T47D (cell line): ENCODE results near the gene HAGH.

Experiments used
- DNase-seq, 2 experiments: peaks; one replicate each; pipeline versions ENCODE4 v3.0.0 to v3.0.0-alpha.2; 2011 to 2012; ENCODE audit warnings: low read depth in 1 of 2, low spot score in 1 of 2
- JUND ChIP-seq: IDR thresholded peaks from 2 replicates; pipeline ENCODE4 v1.6.1; 2012; ENCODE audit warnings: low read depth
- in situ Hi-C: cut with HindIII; loops from 2 replicates; pipeline ENCODE4 v1.10.0; 2016; ENCODE audit warnings: low sequenced_read_pairs, low pct_unique_long_range_greater_than_20kb

The HAGH gene

GRCh38 chr16:1825864-1826690, 548 bp downstream of the HAGH start:
- in situ Hi-C loops: no loop called here
- TF ChIP-seq JUND: no peak
- DNase-seq: peak in 1 of 2 experiments; percentile 57

DNA sequence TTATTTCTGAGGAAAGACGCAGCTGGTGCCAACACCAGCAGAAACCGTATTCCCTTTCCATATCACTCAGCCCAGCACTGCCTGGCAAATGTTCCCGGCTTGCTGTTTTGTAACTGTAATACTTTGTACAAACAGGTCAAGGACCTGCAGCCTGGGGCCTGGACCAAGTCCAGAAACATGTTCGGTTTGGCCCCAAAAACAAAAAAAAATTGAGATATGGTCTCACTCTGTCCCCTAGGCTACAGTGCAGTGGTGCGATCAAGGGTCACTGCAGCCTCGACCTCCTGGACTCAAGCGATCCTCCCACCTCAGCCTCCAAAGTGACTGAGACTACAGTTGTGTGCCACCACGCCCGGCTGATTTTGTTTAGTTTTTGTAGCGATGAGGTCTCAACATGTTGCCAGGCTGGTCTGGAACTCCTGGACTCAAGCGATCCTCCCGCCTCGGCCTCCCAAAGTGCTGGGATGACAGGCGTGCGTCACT, 1.2 kb downstream of the HAGH start:
- in situ Hi-C loops: no loop called here
- no peak for TF ChIP-seq JUND
- no peak for DNase-seq

GRCh38 chr16:1823821-1824220, 2.8 kb downstream of the HAGH start:
- peak; percentile 33 to 52 for DNase-seq
- TF ChIP-seq JUND: no peak
- in situ Hi-C loops: no loop called here

DNA sequence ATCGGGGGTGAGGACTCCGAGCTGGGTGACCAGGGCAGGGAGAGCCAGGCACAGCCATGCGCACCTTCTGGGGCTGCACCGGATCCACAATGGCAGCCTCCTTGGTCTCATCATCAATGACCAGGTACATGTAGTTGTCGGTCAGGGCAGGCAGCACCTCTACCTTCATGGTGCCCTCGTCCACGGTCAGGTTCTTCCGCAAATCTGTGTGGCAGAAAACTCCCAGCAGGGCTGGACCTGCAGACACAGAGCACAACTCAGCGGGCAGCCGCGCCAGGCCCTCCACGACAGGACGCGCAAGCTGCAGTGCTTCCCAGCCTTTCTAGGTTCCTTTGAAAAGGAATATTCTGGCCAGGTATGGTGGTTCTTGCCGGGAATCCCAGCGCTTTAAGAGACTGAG, 3.8 kb downstream of the HAGH start:
- no peak for DNase-seq
- in situ Hi-C loops: no loop called here
- no peak for TF ChIP-seq JUND

- in situ Hi-C loops: no loop called here
- TF ChIP-seq JUND: no peak
- no peak for DNase-seq
These were observed 4.6 kb downstream of the HAGH start for GRCh38 chr16:1821861-1822611.

- no peak for DNase-seq
- in situ Hi-C loops: no loop called here
- TF ChIP-seq JUND: no peak
These were observed 5.7 kb downstream of the HAGH start for GRCh38 chr16:1820946-1821290.

DNA sequence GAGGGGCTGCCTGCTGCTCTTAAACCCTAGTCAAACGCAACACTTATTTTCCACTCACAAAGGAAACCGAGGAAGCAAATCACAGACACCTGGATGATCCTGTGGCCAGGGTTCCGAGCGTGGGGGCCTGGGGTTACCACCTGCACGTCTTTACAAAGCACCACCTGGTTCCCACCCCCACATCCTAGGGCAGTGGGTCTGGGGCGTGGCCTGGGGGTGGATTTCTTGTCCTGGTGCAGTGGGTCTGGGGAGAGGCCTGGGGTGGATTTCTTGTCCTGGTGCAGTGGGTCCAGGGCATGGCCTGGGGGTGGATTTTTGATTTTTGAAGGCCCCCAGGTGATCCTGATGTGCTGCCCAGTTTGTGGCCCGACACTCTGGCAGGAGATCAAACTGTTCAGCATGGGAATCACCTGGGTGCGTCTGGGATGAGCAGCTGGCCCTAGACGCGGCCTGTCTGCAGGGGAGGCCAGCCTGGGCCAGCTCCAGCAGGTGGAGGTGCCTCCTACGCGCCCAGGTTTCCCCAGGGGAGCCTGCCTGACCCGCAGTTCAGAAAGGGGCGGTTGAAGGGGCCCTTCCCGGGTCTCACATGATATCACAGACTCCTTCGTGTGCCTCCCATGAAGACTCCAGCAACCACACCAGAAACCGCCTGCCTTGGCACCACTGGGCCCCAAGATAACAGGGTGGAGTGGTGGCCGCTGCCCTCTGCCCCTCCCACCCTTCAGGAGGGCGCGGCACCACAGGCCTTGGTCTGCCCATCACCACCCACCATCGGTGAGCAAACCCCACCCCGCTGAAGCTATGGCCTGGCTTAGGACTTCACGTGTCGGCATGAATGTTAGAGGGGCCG, 6.3 kb downstream of the HAGH start:
- no peak for DNase-seq
- in situ Hi-C loops: no loop called here
- TF ChIP-seq JUND: no peak

DNA sequence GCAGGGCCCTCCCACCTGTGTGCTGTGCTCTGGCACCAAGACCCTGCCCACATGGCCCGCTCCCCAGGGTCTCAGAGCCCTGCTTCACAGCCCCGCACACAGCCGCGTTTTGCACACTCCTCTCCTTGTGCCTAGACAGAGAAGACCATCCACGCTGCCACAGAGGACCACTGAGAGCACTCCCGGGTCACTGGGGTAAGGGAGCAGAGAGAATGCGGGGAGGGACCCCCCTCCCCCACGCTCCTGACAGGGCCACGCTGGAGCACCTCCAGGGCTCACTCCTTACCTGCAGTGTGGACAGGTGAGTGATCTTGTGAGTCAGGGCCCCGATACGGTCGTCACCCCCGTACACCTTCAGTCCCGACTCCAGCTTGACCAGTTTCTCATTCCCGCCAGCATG, 7.0 kb downstream of the HAGH start:
- in situ Hi-C loops: no loop called here
- no peak for DNase-seq
- TF ChIP-seq JUND: no peak

- no peak for DNase-seq
- in situ Hi-C loops: no loop called here
- no peak for TF ChIP-seq JUND
These were observed 7.6 kb downstream of the HAGH start for GRCh38 chr16:1818873-1819525.

DNA sequence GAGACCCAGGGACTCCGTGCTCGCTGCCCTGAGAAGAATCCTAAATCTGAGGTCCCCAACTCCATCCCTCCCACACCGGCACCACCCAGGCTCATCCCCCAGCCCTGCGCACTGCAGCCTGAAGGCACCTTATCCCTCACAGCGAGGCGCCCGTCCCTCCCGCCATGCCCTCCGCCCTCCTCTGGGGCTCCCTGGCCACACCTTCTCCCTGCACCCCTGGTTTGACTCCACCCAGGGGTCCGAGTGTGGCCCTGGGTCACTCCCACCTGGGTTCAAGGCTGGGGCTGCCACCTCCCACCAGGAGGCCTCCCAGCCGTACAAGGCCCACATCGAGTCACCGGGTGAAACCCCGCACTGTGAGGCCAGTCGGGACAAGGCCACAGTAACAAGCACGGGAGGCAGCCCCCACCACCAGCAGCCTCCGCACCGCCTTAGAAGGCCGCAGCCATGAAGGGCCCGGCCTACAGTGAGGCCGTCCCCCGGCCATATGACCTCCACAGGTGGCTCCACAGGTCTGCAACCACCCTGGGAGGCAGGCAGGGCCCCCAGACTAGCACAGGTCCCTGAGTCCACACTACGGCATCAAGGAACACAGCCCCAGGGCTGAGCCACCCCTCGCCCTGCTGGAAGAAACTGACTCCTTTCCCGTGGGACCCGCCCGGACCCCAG, 8.3 kb downstream of the HAGH start:
- DNase-seq: no peak
- in situ Hi-C loops: no loop called here
- TF ChIP-seq JUND: no peak

GRCh38 chr16:1817716-1818115, 8.9 kb downstream of the HAGH start:
- TF ChIP-seq JUND: no peak
- DNase-seq: no peak
- in situ Hi-C loops: no loop called here

DNA sequence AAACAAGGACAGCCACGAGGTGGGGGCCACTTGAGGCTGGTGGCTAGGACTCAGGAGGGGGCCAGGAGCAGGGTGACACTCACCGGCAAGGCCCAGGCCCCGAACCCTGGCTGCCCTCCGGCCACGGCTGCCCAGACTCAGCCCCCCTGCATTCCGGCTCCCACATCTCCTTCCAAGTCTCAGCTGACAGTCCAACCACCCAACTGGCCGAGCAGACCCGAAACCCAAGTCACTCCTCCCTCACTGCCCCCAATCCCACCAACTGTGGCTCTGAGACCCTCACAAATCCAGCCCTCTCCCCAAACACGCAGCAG, 9.4 kb downstream of the HAGH start:
- DNase-seq: no peak
- no peak for TF ChIP-seq JUND
- in situ Hi-C loops: no loop called here
